ENCODE data around the gene SLC38A2. TPM values are rescaled to one million over a fixed set of nuclear protein-coding genes. Genes with fewer than 3 reads are reported as not detected.
A peak's percentile ranks its signal among the peaks of the same experiment; 100 is the strongest.

Gene SLC38A2
- total RNA-seq, 1 experiment from 2014 or later, result 341 TPM

DNA sequence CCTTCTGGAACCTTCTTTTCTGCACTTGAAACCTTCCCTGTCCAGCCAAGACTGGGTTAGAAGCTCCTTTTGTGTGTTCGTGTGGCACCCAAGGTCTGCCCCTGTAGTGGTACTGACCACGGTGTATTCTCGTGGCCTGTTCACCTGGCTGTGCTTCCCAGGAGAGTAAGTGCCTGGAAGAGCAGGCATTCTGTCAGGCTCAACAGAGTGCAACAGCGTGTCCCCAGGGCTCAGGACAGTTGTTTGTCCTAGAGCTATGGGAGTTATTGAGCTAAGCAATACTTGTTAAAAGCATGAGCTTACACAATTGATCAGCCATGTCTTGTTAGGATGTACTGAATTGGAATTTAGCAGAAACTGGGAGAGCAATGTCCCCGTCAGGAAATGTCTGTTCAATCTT, 12.9 kb upstream of the SLC38A2 start:
- TF ChIP-seq TCF7L2 (IDR thresholded peaks at IDR 0.05; ENCODE audit: low read depth, low read length) (no peak), POLR2AphosphoS5 (IDR thresholded peaks at IDR 0.05; ENCODE audit: low read depth, low read length) (no peak), SIN3A (IDR thresholded peaks at IDR 0.05; ENCODE audit: borderline replicate concordance, insufficient read depth, low read depth, low read length) (no peak), REST (IDR thresholded peaks at IDR 0.05; ENCODE audit: insufficient read depth in 1 of 2, low read depth in 2 of 2, low read length in 1 of 2) (no peak), CTCF (IDR thresholded peaks at IDR 0.05) (no peak)
- intact Hi-C loops (cut with micrococcal nuclease; ENCODE audit: unreplicated experiment), result loop anchor here (2.0 kb wide), 1 partner anchor 45 kb away; no protein-coding TSS in a partner anchor
- BruUV-seq (replicated peaks), result no TSS peak
- peak overlapping the region; percentile 100 for H3K27ac ChIP-seq (ENCODE audit: low read length)
- ChIA-PET POLR2A (interaction anchor here (0.7 kb wide), 1 partner anchor 1696 kb away, joined by 3 read pairs; no protein-coding TSS in a partner anchor), CTCF (no interaction called here)
- no peaks in the 10 kb centered on the region; the same call in 1 of the 2 replicates for H3K36me3 ChIP-seq (ENCODE audit: control insufficient read depth, insufficient read depth, low read length)
- ATAC-seq (no peak), DNase-seq (ENCODE audit: low read depth, low spot score) (no peak)
- in situ Hi-C loops (cut with HindIII; ENCODE audit: low pct_unique_long_range_greater_than_20kb, low sequenced_read_pairs), result no loop called here
- H3K4me1 ChIP-seq (ENCODE audit: control insufficient read depth, insufficient read depth, low read length), result peaks cover 77% of the 10 kb centered on the region
- no peaks in the 10 kb centered on the region for H3K27me3 ChIP-seq (ENCODE audit: control insufficient read depth, insufficient read depth, low read length)
- H3K9me3 ChIP-seq (ENCODE audit: control insufficient read depth, insufficient read depth, low read depth, low read length), result no peaks in the 10 kb centered on the region
- H3K4me3 ChIP-seq (ENCODE audit: low read depth in 2 of 2, low read length in 2 of 2), result peak overlapping the region; percentile 60 to 72; a peak in 3 of 4 replicates

DNA sequence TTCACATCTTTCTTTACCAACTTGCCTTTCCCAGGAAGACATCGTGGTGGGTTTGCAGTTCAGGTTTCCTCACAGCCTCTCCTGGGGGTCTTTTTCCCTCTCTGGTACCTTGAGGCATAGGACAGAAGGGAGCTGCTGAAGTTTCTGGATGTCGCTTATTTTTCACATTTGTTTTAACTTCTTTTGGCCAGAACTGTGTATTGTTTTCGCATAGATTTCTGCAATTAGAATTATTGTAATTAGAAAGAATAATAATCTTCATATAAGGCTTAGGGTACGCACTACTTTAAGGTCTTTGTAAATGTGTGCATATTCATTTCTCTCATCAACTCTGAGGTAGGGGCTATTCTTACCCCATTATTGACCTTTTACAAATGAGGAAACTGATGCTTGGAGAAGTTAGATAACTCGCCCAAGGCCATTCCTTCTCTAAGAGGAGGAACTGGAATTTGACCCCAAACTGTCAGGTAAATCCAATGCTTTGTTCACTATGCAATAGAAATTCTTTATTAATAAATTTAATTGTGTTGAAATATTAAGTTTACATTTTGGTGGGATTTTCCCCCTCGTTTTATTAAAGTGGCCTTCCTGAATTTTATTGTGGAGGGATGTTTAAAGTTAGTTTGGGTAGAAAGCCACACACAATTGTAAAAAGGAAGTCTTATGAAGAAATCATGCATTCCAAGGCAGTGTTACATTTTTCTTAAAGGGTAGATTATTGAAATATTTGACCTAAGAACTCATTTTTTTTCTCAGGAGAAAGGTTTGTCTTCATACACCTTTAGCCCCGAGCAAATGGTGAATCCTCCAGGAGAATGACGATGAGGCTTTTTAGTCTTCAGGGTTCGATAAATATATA, 12.1 kb upstream of the SLC38A2 start:
- Histone ChIP-seq H3K4me3 (ENCODE audit: low read depth in 2 of 2, low read length in 2 of 2) (peak overlapping the region; percentile 60 to 72), H3K27ac (ENCODE audit: low read length) (peak overlapping the region; percentile 100), H3K4me1 (ENCODE audit: control insufficient read depth, insufficient read depth, low read length) (peaks cover 69% of the 10 kb centered on the region), H3K9me3 (ENCODE audit: control insufficient read depth, insufficient read depth, low read depth, low read length) (no peaks in the 10 kb centered on the region), H3K27me3 (ENCODE audit: control insufficient read depth, insufficient read depth, low read length) (no peaks in the 10 kb centered on the region), H3K36me3 (ENCODE audit: control insufficient read depth, insufficient read depth, low read length) (no peaks in the 10 kb centered on the region; the same call in 1 of the 2 replicates)
- no peak for TF ChIP-seq SIN3A (IDR thresholded peaks at IDR 0.05; ENCODE audit: borderline replicate concordance, insufficient read depth, low read depth, low read length)
- TF ChIP-seq TCF7L2 (IDR thresholded peaks at IDR 0.05; ENCODE audit: low read depth, low read length), result no peak
- TF ChIP-seq CTCF (IDR thresholded peaks at IDR 0.05), result no peak
- no peak for TF ChIP-seq REST (IDR thresholded peaks at IDR 0.05; ENCODE audit: insufficient read depth in 1 of 2, low read depth in 2 of 2, low read length in 1 of 2)
- no peak for TF ChIP-seq POLR2AphosphoS5 (IDR thresholded peaks at IDR 0.05; ENCODE audit: low read depth, low read length)
- CTCF ChIA-PET, result no interaction called here
- intact Hi-C loops (cut with micrococcal nuclease; ENCODE audit: unreplicated experiment), result loop anchor here (2.0 kb wide), 1 partner anchor 46 kb away; no protein-coding TSS in a partner anchor
- POLR2A ChIA-PET, result interaction anchor here (0.7 kb wide), 1 partner anchor 1697 kb away, joined by 3 read pairs; no protein-coding TSS in a partner anchor
- BruUV-seq (replicated peaks), result no TSS peak
- DNase-seq (ENCODE audit: low read depth, low spot score), result no peak
- in situ Hi-C loops (cut with HindIII; ENCODE audit: low pct_unique_long_range_greater_than_20kb, low sequenced_read_pairs), result no loop called here
- no peak for ATAC-seq
